DOHH2 (cell line): ENCODE measurements around the gene HELZ.

ENCODE experiments used
- CTCF ChIP-seq: fragments of 200-600 bp; sonication (generic); IDR thresholded peaks from one replicate; pipeline ENCODE4 v1.5.1; 2014; ENCODE audit warnings: antibody characterized with exemption, mild to moderate bottlenecking, low read depth, low read length; ENCODE audit not compliant: poor library complexity, severe bottlenecking
- EZH2phosphoT487 ChIP-seq: fragments of 200-600 bp; sonication (generic); IDR thresholded peaks from 2 replicates; pipeline ENCODE4 v1.6.1; 2017; ENCODE audit warnings: borderline replicate concordance, mild to moderate bottlenecking, antibody characterized with exemption, low read length, moderate library complexity, mixed read lengths

- TF ChIP-seq CTCF (no peak), EZH2phosphoT487 (no peak)
These were observed 111.8 kb downstream of the HELZ start for GRCh38 chr17:67133161-67133560.
